GM21723 (cell line): Measurements from ENCODE around the gene SRXN1.
A peak's percentile ranks its signal among the peaks of the same experiment; 100 is the strongest.
"Not testable (repeated sequence)": the region's sequence is repeated elsewhere in the genome, so short reads cannot be mapped to it uniquely, and the experiment has no call there.

ENCODE experiments used
- ATAC-seq: cut with Tn5 transposase; IDR thresholded peaks from one replicate; pipeline ENCODE4 v1.9.1; 2021; ENCODE audit warnings: mild to moderate bottlenecking, moderate library complexity; ENCODE audit not compliant: unreplicated experiment

Gene SRXN1

GRCh38 chr20:653110-653589 is at the start of gene SRXN1:
SRXN1 (minus strand) TSS chr20:653200; CDS start chr20:653185, 15 bp downstream.
- peak; percentile 86 for ATAC-seq

- ATAC-seq, result no peak
Measured at GRCh38 chr20:701401-702129, 48.6 kb upstream of the SRXN1 start.

GRCh38 chr20:699811-700338 is 46.9 kb upstream of the SRXN1 start:
- no peak for ATAC-seq

- no peak for ATAC-seq
Measured at GRCh38 chr20:699342-699741, 46.3 kb upstream of the SRXN1 start.

GRCh38 chr20:698276-698675 is 45.3 kb upstream of the SRXN1 start:
- ATAC-seq, result no peak

GRCh38 chr20:697826-698225 is 44.8 kb upstream of the SRXN1 start:
- no peak for ATAC-seq

- no peak for ATAC-seq
Measured at GRCh38 chr20:695165-695866, 42.3 kb upstream of the SRXN1 start.

- no peak for ATAC-seq
Measured at GRCh38 chr20:694496-694895, 41.5 kb upstream of the SRXN1 start.

GRCh38 chr20:693786-694185 is 40.8 kb upstream of the SRXN1 start:
- not testable (repeated sequence) for ATAC-seq

- no peak for ATAC-seq
Measured at GRCh38 chr20:692044-692443, 39.0 kb upstream of the SRXN1 start.

- no peak for ATAC-seq
Measured at GRCh38 chr20:689947-690346, 36.9 kb upstream of the SRXN1 start.

- ATAC-seq, result no peak
Measured at GRCh38 chr20:689348-689747, 36.3 kb upstream of the SRXN1 start.

- ATAC-seq, result no peak
Measured at GRCh38 chr20:688809-689212, 35.8 kb upstream of the SRXN1 start.

- no peak for ATAC-seq
Measured at GRCh38 chr20:687468-688203, 34.6 kb upstream of the SRXN1 start.

GRCh38 chr20:684676-685319 is 31.8 kb upstream of the SRXN1 start:
- no peak for ATAC-seq

- no peak for ATAC-seq
Measured at GRCh38 chr20:682123-682522, 29.1 kb upstream of the SRXN1 start.

- no peak for ATAC-seq
Measured at GRCh38 chr20:680638-681187, 27.7 kb upstream of the SRXN1 start.

GRCh38 chr20:677957-678356 is 25.0 kb upstream of the SRXN1 start:
- ATAC-seq, result no peak

GRCh38 chr20:676967-677366 is 24.0 kb upstream of the SRXN1 start:
- no peak for ATAC-seq

GRCh38 chr20:676315-676937 is 23.4 kb upstream of the SRXN1 start:
- no peak for ATAC-seq
